ENCODE data around the gene ART1. TPM values are rescaled to one million over a fixed set of nuclear protein-coding genes. Genes with fewer than 3 reads are reported as not detected.
A peak's percentile ranks its signal among the peaks of the same experiment; 100 is the strongest.

ART1 gene
- total RNA-seq, 1 experiment from 2014 or later, result not detected

DNA sequence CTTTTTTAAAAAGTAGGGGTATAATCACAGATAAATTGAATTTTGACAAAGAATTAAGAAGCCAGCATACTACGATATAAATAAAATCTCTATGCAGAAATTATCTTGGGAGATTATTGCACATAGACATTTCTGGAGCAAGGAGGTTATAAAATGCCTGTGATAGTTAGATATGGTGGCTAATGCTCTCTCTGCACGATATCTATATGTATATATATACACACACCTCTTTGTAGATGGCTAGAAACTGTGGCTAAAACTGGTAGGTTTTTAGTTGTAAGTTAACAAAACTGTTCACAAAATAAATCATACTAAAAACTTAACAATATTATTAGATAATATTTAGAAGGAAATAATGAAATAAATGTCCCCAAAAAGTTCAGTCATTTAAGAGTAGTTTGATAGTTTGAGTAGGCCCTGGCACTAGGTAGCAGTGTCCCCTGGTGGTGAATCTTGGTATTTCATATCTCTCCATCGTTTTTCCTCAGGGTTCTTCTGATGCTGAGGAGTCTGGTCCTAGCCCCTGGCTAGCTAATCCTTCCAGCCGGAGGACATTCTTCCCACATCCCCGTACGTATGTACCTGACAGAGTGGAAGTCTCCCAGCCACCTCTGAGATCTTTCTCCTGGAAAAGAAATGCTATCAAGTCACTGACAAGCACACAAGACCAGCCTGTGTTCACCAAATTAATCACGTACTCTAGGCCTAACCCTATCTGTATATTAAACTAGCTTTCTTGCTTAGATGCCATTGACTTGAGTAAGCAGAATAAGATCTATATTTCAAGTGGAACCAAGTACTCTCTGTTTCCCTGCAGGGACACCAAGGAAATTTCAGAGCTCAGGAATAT is 35.3 kb upstream of the ART1 start:
- Mint-ChIP-seq H3K27ac (no peak overlapping the region), H3K4me1 (no peaks in the 10 kb centered on the region), H3K36me3 (no peaks in the 10 kb centered on the region), H3K4me3 (no peak overlapping the region), H3K9me3 (peaks cover 7% of the 10 kb centered on the region), H3K27me3 (ENCODE audit: low read depth) (no peaks in the 10 kb centered on the region)
- ATAC-seq (peak; percentile 93), DNase-seq (ENCODE audit: low spot score) (no peak)
- ChIA-PET CTCF (interaction anchor here (0.6 to 1.2 kb wide), 10 partner anchors 9 to 201 kb away, joined by 3 to 8 read pairs (median 4); no protein-coding TSS in a partner anchor), POLR2A (no interaction called here)
- TF ChIP-seq JAZF1 (CRISPR knock-in tag; IDR thresholded peaks at IDR 0.05) (no peak), CTCF (IDR thresholded peaks at IDR 0.05) (peak; percentile 92)

DNA sequence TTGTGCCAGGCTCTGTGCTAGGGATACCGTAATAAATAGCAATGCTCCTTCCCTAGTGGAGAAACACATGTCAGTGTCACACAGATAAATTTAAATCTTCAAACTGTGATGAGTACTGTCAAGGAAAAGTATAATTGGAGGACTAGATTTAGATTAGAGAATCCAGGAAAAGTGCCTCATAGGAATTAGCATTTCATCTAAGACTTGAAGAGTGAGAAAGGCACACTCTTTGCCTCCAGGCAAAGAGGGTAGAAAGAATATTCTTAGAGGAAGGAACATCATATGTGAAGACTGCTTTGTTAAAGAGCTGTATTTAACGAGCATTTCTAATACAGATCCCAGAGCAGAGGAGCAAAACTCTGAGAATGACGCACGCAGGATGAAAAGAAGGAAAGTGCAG is 34.1 kb upstream of the ART1 start:
- no peak overlapping the region for H3K4me3 Mint-ChIP-seq
- no peak overlapping the region for H3K27ac Mint-ChIP-seq
- no peaks in the 10 kb centered on the region for H3K36me3 Mint-ChIP-seq
- ATAC-seq (no peak), DNase-seq (ENCODE audit: low spot score) (no peak)
- peaks cover 7% of the 10 kb centered on the region for H3K9me3 Mint-ChIP-seq
- CTCF ChIA-PET, result no interaction called here
- no peaks in the 10 kb centered on the region for H3K27me3 Mint-ChIP-seq (ENCODE audit: low read depth)
- POLR2A ChIA-PET, result no interaction called here
- peaks cover 2% of the 10 kb centered on the region; the same call in 1 of the 2 replicates for H3K4me1 Mint-ChIP-seq
- no peak for TF ChIP-seq ZNF416 (CRISPR knock-in tag; IDR thresholded peaks at IDR 0.05)
- TF ChIP-seq ATF2 (CRISPR knock-in tag; IDR thresholded peaks at IDR 0.05; ENCODE audit: borderline replicate concordance, low read depth), result no peak
- TF ChIP-seq, protein P1, sequence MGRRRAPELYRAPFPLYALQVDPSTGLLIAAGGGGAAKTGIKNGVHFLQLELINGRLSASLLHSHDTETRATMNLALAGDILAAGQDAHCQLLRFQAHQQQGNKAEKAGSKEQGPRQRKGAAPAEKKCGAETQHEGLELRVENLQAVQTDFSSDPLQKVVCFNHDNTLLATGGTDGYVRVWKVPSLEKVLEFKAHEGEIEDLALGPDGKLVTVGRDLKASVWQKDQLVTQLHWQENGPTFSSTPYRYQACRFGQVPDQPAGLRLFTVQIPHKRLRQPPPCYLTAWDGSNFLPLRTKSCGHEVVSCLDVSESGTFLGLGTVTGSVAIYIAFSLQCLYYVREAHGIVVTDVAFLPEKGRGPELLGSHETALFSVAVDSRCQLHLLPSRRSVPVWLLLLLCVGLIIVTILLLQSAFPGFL (CRISPR knock-in tag; IDR thresholded peaks at IDR 0.05; ENCODE audit: borderline replicate concordance), result no peak
- no peak for TF ChIP-seq GABPB1 (CRISPR knock-in tag; IDR thresholded peaks at IDR 0.05)
- TF ChIP-seq ZNF281 (CRISPR knock-in tag; IDR thresholded peaks at IDR 0.05), result no peak
- no peak for TF ChIP-seq CDX4 (CRISPR knock-in tag; IDR thresholded peaks at IDR 0.05; ENCODE audit: borderline replicate concordance)
- no peak for TF ChIP-seq IRF2 (CRISPR knock-in tag; IDR thresholded peaks at IDR 0.05; ENCODE audit: borderline replicate concordance, low read depth)
- no peak for TF ChIP-seq NFYB (CRISPR knock-in tag; conservative IDR thresholded peaks at IDR 0.05; ENCODE audit: low read depth)
- TF ChIP-seq PRDM15 (CRISPR knock-in tag; IDR thresholded peaks at IDR 0.05), result no peak
- TF ChIP-seq ZBTB21 (CRISPR knock-in tag; IDR thresholded peaks at IDR 0.05; ENCODE audit: borderline replicate concordance), result no peak
- no peak for TF ChIP-seq KAT7 (CRISPR knock-in tag; IDR thresholded peaks at IDR 0.05; ENCODE audit: borderline replicate concordance)
- TF ChIP-seq ZNF263 (CRISPR knock-in tag; IDR thresholded peaks at IDR 0.05; ENCODE audit: low read depth), result no peak
- TF ChIP-seq SP1 (CRISPR knock-in tag; conservative IDR thresholded peaks at IDR 0.05), result no peak
- TF ChIP-seq HMGXB4 (CRISPR knock-in tag; IDR thresholded peaks at IDR 0.05), result no peak
- no peak for TF ChIP-seq JUN (CRISPR knock-in tag; IDR thresholded peaks at IDR 0.05)
- TF ChIP-seq, protein P2, sequence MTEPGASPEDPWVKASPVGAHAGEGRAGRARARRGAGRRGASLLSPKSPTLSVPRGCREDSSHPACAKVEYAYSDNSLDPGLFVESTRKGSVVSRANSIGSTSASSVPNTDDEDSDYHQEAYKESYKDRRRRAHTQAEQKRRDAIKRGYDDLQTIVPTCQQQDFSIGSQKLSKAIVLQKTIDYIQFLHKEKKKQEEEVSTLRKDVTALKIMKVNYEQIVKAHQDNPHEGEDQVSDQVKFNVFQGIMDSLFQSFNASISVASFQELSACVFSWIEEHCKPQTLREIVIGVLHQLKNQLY (CRISPR knock-in tag; IDR thresholded peaks at IDR 0.05), result no peak
- no peak for TF ChIP-seq ZNF138 (CRISPR knock-in tag; conservative IDR thresholded peaks at IDR 0.05)
